Suprapubic skin (tissue), 4 donors: ENCODE data around the gene DCLK2.

Experiments used
- CTCF ChIP-seq, 2 donors: fragments of 200-600 bp in 1 of 2; fragments of 450-650 bp in 1 of 2; sonication (generic) in 1 of 2; IDR thresholded peaks; one replicate each; pipeline ENCODE4 v1.5.1; 2016 to 2019; ENCODE audit warnings: antibody characterized with exemption in 2 of 2, mild to moderate bottlenecking in 1 of 2, moderate library complexity in 1 of 2
- EP300 ChIP-seq: sonication (generic); formaldehyde crosslinking; IDR thresholded peaks from one replicate; pipeline ENCODE4 v1.6.1; 2017; ENCODE audit warnings: antibody characterized with exemption
- POLR2A ChIP-seq, 2 donors: fragments of 450-650 bp; IDR thresholded peaks; one replicate each; pipeline ENCODE4 v1.6.1; 2017; ENCODE audit warnings: antibody characterized with exemption in 2 of 2, mild to moderate bottlenecking in 2 of 2, moderate library complexity in 2 of 2
- POLR2AphosphoS5 ChIP-seq, 3 donors: sonication (generic); formaldehyde crosslinking; IDR thresholded peaks; one replicate each; pipeline ENCODE4 v1.6.1; 2017; ENCODE audit warnings: antibody characterized with exemption in 3 of 3

- no peak for TF ChIP-seq POLR2A (IDR thresholded peaks at IDR 0.05)
- TF ChIP-seq CTCF (IDR thresholded peaks at IDR 0.05): no peak
- TF ChIP-seq POLR2AphosphoS5 (IDR thresholded peaks at IDR 0.05): no peak
- no peak for TF ChIP-seq EP300
These were observed 129.6 kb downstream of the DCLK2 start for GRCh38 chr4:150207871-150208270.
